ENCODE data around the gene GFM1.

The GFM1 gene

DNA sequence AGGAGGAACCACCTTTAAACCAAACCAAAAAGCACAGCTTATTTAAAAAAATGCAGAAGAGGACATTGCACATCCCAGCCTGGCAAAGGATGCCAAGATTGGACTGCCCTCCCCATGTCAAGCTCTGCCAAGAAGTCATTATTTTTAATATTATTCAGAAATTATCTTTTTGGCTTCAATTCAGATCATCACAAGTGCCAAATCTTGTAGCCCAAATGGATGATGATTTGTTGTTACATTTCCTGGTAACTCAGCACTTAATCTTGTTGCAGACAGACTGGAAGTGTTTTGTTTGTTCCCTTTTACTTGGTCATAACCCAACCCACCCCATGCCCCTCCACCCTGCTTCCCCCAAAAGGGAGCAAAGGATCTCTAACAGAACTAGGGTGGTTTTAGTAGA is 56.2 kb downstream of the GFM1 start:
- Histone ChIP-seq H3K4me2 (ENCODE audit: low read length, poor library complexity, severe bottlenecking) (no peak overlapping the region), H3K79me1 (replicated peaks; ENCODE audit: low read length, poor library complexity, severe bottlenecking) (peaks cover 15% of the 10 kb centered on the region), H3K4me1 (ENCODE audit: control insufficient read depth, insufficient read depth, low read depth, low read length) (peaks cover 1% of the 10 kb centered on the region), H3K4ac (ENCODE audit: low read depth in 1 of 2, low read length in 2 of 2) (no peak overlapping the region), H2BK15ac (ENCODE audit: low read depth, poor library complexity, severe bottlenecking) (no peak overlapping the region), H2BK120ac (ENCODE audit: low read depth, low read length) (no peak overlapping the region), H3K27ac (ENCODE audit: low read length, poor library complexity, severe bottlenecking) (no peak overlapping the region), H3K4me3 (ENCODE audit: insufficient read depth in 1 of 2, low read depth in 1 of 2, low read length in 2 of 2) (no peak overlapping the region), H3K23ac (ENCODE audit: low read length in 2 of 2) (no peak overlapping the region), H3K36me3 (ENCODE audit: control insufficient read depth in 1 of 2, insufficient read depth in 2 of 2, low read depth in 1 of 2, low read length in 2 of 2) (peaks cover 0 to 25% of the 10 kb centered on the region in 2 experiments), H2BK12ac (ENCODE audit: low read length in 2 of 2) (no peak overlapping the region), H2BK5ac (ENCODE audit: low read depth, low read length, poor library complexity, severe bottlenecking) (no peak overlapping the region), H4K8ac (ENCODE audit: low read length) (no peak overlapping the region), H3K9me3 (ENCODE audit: control insufficient read depth, low read length) (no peaks in the 10 kb centered on the region), H3K9ac (ENCODE audit: low read length) (no peak overlapping the region), H2AK5ac (ENCODE audit: low read length, severe bottlenecking) (no peak overlapping the region), H3K18ac (ENCODE audit: low read depth in 1 of 2, low read length in 2 of 2) (no peak overlapping the region), H4K91ac (ENCODE audit: low read length) (no peak overlapping the region), H3K27me3 (ENCODE audit: control insufficient read depth in 1 of 2, insufficient read depth in 1 of 2, low read length in 2 of 2) (no peaks in the 10 kb centered on the region), H3K14ac (ENCODE audit: low read length in 2 of 2) (no peak overlapping the region), H2AFZ (ENCODE audit: low read depth, low read length) (no peak overlapping the region)
- DNase-seq = no peak

DNA sequence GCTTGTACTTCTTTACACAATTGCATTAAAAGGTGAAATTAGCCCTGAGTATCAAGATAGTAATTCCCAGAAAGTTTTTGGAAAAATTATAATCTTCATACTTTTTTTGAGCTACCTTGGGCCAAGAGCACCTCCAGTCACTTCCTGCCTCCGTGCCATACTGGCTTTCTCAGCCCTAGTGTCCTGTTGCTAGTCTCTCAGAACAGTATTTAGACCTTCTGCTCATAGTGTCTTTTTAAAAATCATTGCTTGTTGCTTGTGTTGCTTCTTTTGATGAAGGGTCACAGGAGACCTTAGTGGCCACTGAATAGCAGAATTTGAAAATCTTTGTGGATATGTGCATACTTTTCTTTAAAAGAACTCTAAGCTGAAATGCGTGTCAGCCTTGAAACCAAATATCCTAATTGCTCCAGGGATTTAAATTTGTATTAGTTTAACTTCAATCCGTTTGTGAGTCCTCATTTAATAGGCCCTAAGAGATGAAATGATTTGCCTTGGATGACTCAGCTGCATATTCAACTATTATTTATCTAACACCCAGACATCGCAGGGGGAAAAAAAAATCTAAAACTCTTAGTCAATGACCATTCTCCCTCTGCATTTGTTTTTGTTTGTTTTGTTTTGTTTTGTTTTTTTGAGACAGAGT is 57.2 kb downstream of the GFM1 start:
- Histone ChIP-seq H2BK15ac (ENCODE audit: low read depth, poor library complexity, severe bottlenecking) (no peak overlapping the region), H4K8ac (ENCODE audit: low read length) (no peak overlapping the region), H3K27me3 (ENCODE audit: control insufficient read depth in 1 of 2, insufficient read depth in 1 of 2, low read length in 2 of 2) (no peaks in the 10 kb centered on the region), H3K4me3 (ENCODE audit: insufficient read depth in 1 of 2, low read depth in 1 of 2, low read length in 2 of 2) (no peak overlapping the region), H2BK5ac (ENCODE audit: low read depth, low read length, poor library complexity, severe bottlenecking) (no peak overlapping the region), H3K36me3 (ENCODE audit: control insufficient read depth in 1 of 2, insufficient read depth in 2 of 2, low read depth in 1 of 2, low read length in 2 of 2) (peaks cover 0 to 28% of the 10 kb centered on the region in 2 experiments), H3K9ac (ENCODE audit: low read length) (peak overlapping the region; percentile 41), H3K27ac (ENCODE audit: low read length, poor library complexity, severe bottlenecking) (peak overlapping the region; percentile 28), H3K23ac (ENCODE audit: low read length in 2 of 2) (no peak overlapping the region), H2BK12ac (ENCODE audit: low read length in 2 of 2) (no peak overlapping the region), H2AFZ (ENCODE audit: low read depth, low read length) (no peak overlapping the region), H3K4me2 (ENCODE audit: low read length, poor library complexity, severe bottlenecking) (no peak overlapping the region), H3K4ac (ENCODE audit: low read depth in 1 of 2, low read length in 2 of 2) (no peak overlapping the region), H3K79me1 (replicated peaks; ENCODE audit: low read length, poor library complexity, severe bottlenecking) (peaks cover 18% of the 10 kb centered on the region), H2AK5ac (ENCODE audit: low read length, severe bottlenecking) (no peak overlapping the region), H3K18ac (ENCODE audit: low read depth in 1 of 2, low read length in 2 of 2) (no peak overlapping the region), H3K14ac (ENCODE audit: low read length in 2 of 2) (no peak overlapping the region), H3K9me3 (ENCODE audit: control insufficient read depth, low read length) (no peaks in the 10 kb centered on the region), H4K91ac (ENCODE audit: low read length) (no peak overlapping the region), H2BK120ac (ENCODE audit: low read depth, low read length) (no peak overlapping the region), H3K4me1 (ENCODE audit: control insufficient read depth, insufficient read depth, low read depth, low read length) (peaks cover 1% of the 10 kb centered on the region)
- WGBS = 56% methylated on average over 2 of the region's 4 CpGs
- no peak for DNase-seq

DNA sequence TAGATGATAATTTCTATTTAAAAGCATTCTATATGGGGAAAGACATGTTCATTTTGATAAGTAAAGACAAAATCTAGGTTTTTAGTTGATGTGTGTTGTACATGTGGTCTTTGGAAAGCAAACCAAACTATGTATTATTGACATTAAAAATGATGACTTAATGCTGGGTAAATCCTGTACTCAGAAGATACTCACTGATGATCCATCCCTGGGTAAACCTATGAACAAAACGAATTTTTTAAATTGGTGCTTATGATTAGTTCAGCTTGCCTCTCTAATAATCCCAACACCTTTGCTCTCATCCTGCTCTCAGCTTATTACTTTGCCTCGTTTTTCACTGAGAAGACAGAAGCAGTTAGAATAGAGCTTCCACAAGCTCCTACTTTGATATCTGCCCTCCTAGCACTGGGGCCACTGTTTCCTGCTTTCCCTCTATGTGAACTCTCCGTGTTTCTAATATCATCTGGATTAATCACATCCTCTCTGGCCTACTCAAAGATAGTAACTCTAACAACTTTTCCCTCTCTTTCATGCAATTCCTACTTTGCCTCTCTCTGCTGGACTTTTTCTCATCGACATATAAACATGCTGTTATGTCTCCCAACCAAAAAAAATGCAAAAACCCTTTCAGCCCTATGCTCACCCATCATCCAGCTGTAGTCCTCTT is 58.6 kb downstream of the GFM1 start:
- no peak overlapping the region for H3K4ac ChIP-seq (ENCODE audit: low read depth in 1 of 2, low read length in 2 of 2)
- H3K27ac ChIP-seq (ENCODE audit: low read length, poor library complexity, severe bottlenecking) = peak overlapping the region; percentile 30
- peak overlapping the region; percentile 0 for H3K9ac ChIP-seq (ENCODE audit: low read length)
- H2BK12ac ChIP-seq (ENCODE audit: low read length in 2 of 2) = no peak overlapping the region
- no peaks in the 10 kb centered on the region for H3K9me3 ChIP-seq (ENCODE audit: control insufficient read depth, low read length)
- no peak overlapping the region for H4K91ac ChIP-seq (ENCODE audit: low read length)
- no peak overlapping the region for H2AK5ac ChIP-seq (ENCODE audit: low read length, severe bottlenecking)
- WGBS = 22% methylated on average over 4 of the region's 4 CpGs
- H2BK5ac ChIP-seq (ENCODE audit: low read depth, low read length, poor library complexity, severe bottlenecking) = no peak overlapping the region
- H2BK120ac ChIP-seq (ENCODE audit: low read depth, low read length) = no peak overlapping the region
- H3K4me3 ChIP-seq (ENCODE audit: insufficient read depth in 1 of 2, low read depth in 1 of 2, low read length in 2 of 2) = no peak overlapping the region
- no peak overlapping the region for H2BK15ac ChIP-seq (ENCODE audit: low read depth, poor library complexity, severe bottlenecking)
- H3K36me3 ChIP-seq (ENCODE audit: control insufficient read depth in 1 of 2, insufficient read depth in 2 of 2, low read depth in 1 of 2, low read length in 2 of 2) = peaks cover 0 to 34% of the 10 kb centered on the region in 2 experiments
- peaks cover 18% of the 10 kb centered on the region for H3K79me1 ChIP-seq (replicated peaks; ENCODE audit: low read length, poor library complexity, severe bottlenecking)
- no peaks in the 10 kb centered on the region for H3K27me3 ChIP-seq (ENCODE audit: control insufficient read depth in 1 of 2, insufficient read depth in 1 of 2, low read length in 2 of 2)
- H3K4me1 ChIP-seq (ENCODE audit: control insufficient read depth, insufficient read depth, low read depth, low read length) = peaks cover 1% of the 10 kb centered on the region
- H2AFZ ChIP-seq (ENCODE audit: low read depth, low read length) = no peak overlapping the region
- DNase-seq = peak; percentile 60
- no peak overlapping the region for H3K23ac ChIP-seq (ENCODE audit: low read length in 2 of 2)
- no peak overlapping the region for H3K14ac ChIP-seq (ENCODE audit: low read length in 2 of 2)
- H4K8ac ChIP-seq (ENCODE audit: low read length) = peak overlapping the region; percentile 56
- no peak overlapping the region for H3K4me2 ChIP-seq (ENCODE audit: low read length, poor library complexity, severe bottlenecking)
- H3K18ac ChIP-seq (ENCODE audit: low read depth in 1 of 2, low read length in 2 of 2) = no peak overlapping the region

DNA sequence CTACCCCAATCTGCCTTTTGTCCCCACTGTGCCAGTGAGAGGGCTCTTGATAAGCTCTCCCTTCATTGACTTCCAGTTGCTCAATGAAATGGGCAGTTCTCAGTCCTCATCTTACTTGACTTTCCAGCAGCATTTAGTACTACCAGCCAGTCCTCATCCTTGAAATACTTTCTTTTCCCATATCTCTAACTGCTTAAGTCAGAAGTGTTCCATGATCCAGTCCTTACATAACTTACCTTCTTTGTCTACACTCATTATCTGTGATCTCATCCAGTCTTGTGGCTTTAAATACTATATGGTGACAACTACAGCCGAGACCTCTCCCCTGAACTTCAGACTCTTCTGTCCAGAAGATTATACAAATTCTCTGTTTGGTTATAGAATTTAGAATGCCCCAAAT is 59.2 kb downstream of the GFM1 start:
- Histone ChIP-seq H2BK120ac (ENCODE audit: low read depth, low read length) (no peak overlapping the region), H3K14ac (ENCODE audit: low read length in 2 of 2) (no peak overlapping the region), H3K79me1 (replicated peaks; ENCODE audit: low read length, poor library complexity, severe bottlenecking) (peaks cover 18% of the 10 kb centered on the region), H3K4me2 (ENCODE audit: low read length, poor library complexity, severe bottlenecking) (no peak overlapping the region), H3K4ac (ENCODE audit: low read depth in 1 of 2, low read length in 2 of 2) (no peak overlapping the region), H4K91ac (ENCODE audit: low read length) (no peak overlapping the region), H2BK15ac (ENCODE audit: low read depth, poor library complexity, severe bottlenecking) (no peak overlapping the region), H2AK5ac (ENCODE audit: low read length, severe bottlenecking) (no peak overlapping the region), H3K27ac (ENCODE audit: low read length, poor library complexity, severe bottlenecking) (peak overlapping the region; percentile 4), H2AFZ (ENCODE audit: low read depth, low read length) (no peak overlapping the region), H3K36me3 (ENCODE audit: control insufficient read depth in 1 of 2, insufficient read depth in 2 of 2, low read depth in 1 of 2, low read length in 2 of 2) (peaks cover 0 to 34% of the 10 kb centered on the region in 2 experiments), H2BK12ac (ENCODE audit: low read length in 2 of 2) (no peak overlapping the region), H3K9me3 (ENCODE audit: control insufficient read depth, low read length) (no peaks in the 10 kb centered on the region), H3K4me3 (ENCODE audit: insufficient read depth in 1 of 2, low read depth in 1 of 2, low read length in 2 of 2) (no peak overlapping the region), H3K9ac (ENCODE audit: low read length) (peak overlapping the region; percentile 0), H2BK5ac (ENCODE audit: low read depth, low read length, poor library complexity, severe bottlenecking) (no peak overlapping the region), H3K18ac (ENCODE audit: low read depth in 1 of 2, low read length in 2 of 2) (no peak overlapping the region), H3K23ac (ENCODE audit: low read length in 2 of 2) (no peak overlapping the region), H3K27me3 (ENCODE audit: control insufficient read depth in 1 of 2, insufficient read depth in 1 of 2, low read length in 2 of 2) (no peaks in the 10 kb centered on the region), H4K8ac (ENCODE audit: low read length) (no peak overlapping the region), H3K4me1 (ENCODE audit: control insufficient read depth, insufficient read depth, low read depth, low read length) (peaks cover 1% of the 10 kb centered on the region)
- WGBS = 64% methylated on average over 1 of the region's 1 CpG
- peak; percentile 41 for DNase-seq

Data from mesenchymal stem cell (in vitro differentiated cells and primary cell).